ENCODE results near the gene KAT6B. TPM values are rescaled to one million over a fixed set of nuclear protein-coding genes. Genes with fewer than 3 reads are reported as not detected.
"Not testable (repeated sequence)": the region's sequence is repeated elsewhere in the genome, so short reads cannot be mapped to it uniquely, and the experiment has no call there.

The KAT6B gene
- polyA plus RNA-seq (2013, experiment 1 of 2) = 10.2 TPM
- polyA plus RNA-seq (2013, experiment 2 of 2) = 10.3 TPM

DNA sequence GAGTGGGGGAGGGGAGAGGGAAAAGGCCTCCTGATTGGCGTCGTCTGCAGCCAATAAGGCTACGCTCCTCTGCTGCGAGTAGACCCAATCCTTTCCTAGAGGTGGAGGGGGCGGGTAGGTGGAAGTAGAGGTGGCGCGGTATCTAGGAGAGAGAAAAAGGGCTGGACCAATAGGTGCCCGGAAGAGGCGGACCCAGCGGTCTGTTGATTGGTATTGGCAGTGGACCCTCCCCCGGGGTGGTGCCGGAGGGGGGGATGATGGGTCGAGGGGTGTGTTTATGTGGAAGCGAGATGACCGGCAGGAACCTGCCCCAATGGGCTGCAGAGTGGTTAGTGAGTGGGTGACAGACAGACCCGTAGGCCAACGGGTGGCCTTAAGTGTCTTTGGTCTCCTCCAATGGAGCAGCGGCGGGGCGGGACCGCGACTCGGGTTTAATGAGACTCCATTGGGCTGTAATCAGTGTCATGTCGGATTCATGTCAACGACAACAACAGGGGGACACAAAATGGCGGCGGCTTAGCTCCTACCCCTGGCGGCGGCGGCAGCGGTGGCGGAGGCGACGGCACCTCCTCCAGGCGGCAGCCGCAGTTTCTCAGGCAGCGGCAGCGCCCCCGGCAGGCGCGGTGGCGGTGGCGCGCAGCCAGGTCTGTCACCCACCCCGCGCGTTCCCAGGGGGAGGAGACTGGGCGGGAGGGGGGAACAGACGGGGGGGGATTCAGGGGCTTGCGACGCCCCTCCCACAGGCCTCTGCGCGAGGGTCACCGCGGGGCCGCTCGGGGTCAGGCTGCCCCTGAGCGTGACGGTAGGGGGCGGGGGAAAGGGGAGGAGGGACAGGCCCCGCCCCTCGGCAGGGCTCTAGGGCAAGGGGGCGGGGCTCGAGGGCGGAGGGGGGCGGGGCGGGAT is at the start of gene KAT6B:
KAT6B (plus strand) TSS at position 459 of the 903 bp plus-strand sequence. CDS start 16,258 bp downstream, outside the sequence.
- peak within 1 kb of the TSS; percentile 99 for H2BK15ac ChIP-seq (ENCODE audit: low read length)
- peak within 1 kb of the TSS; percentile 94 for H3K4me2 ChIP-seq (ENCODE audit: insufficient read depth, low read length, poor library complexity, severe bottlenecking)
- peak within 1 kb of the TSS; percentile 99 for H2BK5ac ChIP-seq (ENCODE audit: low read length)
- peak; percentile 100 for DNase-seq (ENCODE audit: low spot score)
- peaks cover 0 to 5% of the 10 kb centered on the region in 2 donors for H3K36me3 ChIP-seq (replicated peaks in 1 of 2; ENCODE audit: control insufficient read depth in 2 of 2, insufficient read depth in 2 of 2, low read length in 2 of 2)
- H3K79me1 ChIP-seq (ENCODE audit: low read depth, low read length) = peaks cover 12% of the 10 kb centered on the region
- peak within 1 kb of the TSS; percentile 73 to 99 for H3K4me3 ChIP-seq (ENCODE audit: low read length in 2 of 2)
- H3K23ac ChIP-seq (ENCODE audit: low read depth, low read length, poor library complexity) = peak within 1 kb of the TSS; percentile 99
- peak within 1 kb of the TSS; percentile 100 for H4K91ac ChIP-seq (ENCODE audit: low read depth, low read length, poor library complexity)
- peak within 1 kb of the TSS; percentile 98 for H2BK120ac ChIP-seq (ENCODE audit: low read depth, low read length)
- no CpG with 5 or more reads among the region's 67 CpGs for WGBS, 2 donors (ENCODE audit: extremely low coverage in 2 of 2, insufficient read length in 2 of 2, insufficient replicate concordance in 1 of 2)
- peak within 1 kb of the TSS; percentile 95 for H2AK5ac ChIP-seq (ENCODE audit: low read depth, low read length)
- H3K27ac ChIP-seq (replicated peaks; ENCODE audit: low read length) = peak within 1 kb of the TSS; percentile 99
- peaks cover 0 to 6% of the 10 kb centered on the region in 2 donors for H3K9me3 ChIP-seq (replicated peaks in 1 of 2; ENCODE audit: control insufficient read depth in 2 of 2, insufficient read depth in 1 of 2, low read depth in 1 of 2, low read length in 2 of 2)
- H3K27me3 ChIP-seq (ENCODE audit: control insufficient read depth in 3 of 3, insufficient read depth in 3 of 3, low read depth in 1 of 3, low read length in 3 of 3) = no peaks in the 10 kb centered on the region
- peak within 1 kb of the TSS; percentile 100 for H3K18ac ChIP-seq (ENCODE audit: low read length)
- peak within 1 kb of the TSS; percentile 88 for H2BK12ac ChIP-seq (ENCODE audit: low read length)
- H3K14ac ChIP-seq (ENCODE audit: low read length) = peak within 1 kb of the TSS; percentile 86
- H2AFZ ChIP-seq (ENCODE audit: low read length) = peak within 1 kb of the TSS; percentile 92
- H3K9ac ChIP-seq (ENCODE audit: low read depth, low read length, poor library complexity) = peak within 1 kb of the TSS; percentile 99
- peak within 1 kb of the TSS; percentile 99 for H4K8ac ChIP-seq (ENCODE audit: low read depth, low read length)
- H3K4me1 ChIP-seq (ENCODE audit: control insufficient read depth in 2 of 2, insufficient read depth in 1 of 2, low read depth in 1 of 2, low read length in 2 of 2) = peaks cover 10 to 13% of the 10 kb centered on the region in 2 donors
- H3K4ac ChIP-seq (ENCODE audit: low read length) = peak within 1 kb of the TSS; percentile 94

DNA sequence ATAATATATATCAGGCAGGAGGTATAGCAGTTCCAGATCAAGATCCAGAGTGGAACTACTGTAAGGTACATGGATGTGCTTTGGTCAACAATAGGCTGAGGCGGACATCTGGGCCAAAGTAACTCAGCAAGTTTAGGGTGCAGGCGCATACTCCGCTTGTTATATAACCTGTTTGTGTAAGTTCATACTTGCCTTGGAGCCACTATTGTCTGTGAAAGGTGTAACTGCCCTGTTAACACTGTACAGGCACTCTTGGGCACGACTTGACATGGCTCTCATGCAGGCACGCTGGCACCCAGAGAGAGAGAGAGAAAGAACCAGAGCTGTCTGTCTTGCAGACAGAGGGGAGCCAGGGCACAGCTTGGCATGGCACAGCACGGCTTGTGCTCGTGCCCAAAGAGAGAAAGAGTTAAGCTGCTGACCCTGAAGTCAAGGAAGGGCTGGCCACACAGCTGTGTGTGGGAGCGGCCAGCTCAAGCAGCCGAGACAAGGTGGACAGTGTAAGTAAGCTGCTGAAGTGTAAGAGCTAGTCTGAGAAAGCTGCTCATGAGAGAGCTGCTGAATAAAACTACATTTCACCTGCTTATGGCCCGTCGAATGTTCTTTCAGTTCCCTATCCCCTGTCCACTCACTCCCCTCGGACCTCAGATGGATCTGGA is 47.8 kb upstream of the KAT6B start:
- no peaks in the 10 kb centered on the region for H3K36me3 ChIP-seq (replicated peaks in 1 of 2; ENCODE audit: control insufficient read depth in 2 of 2, insufficient read depth in 2 of 2, low read length in 2 of 2)
- H3K23ac ChIP-seq (ENCODE audit: low read depth, low read length, poor library complexity) = no peak overlapping the region
- H4K91ac ChIP-seq (ENCODE audit: low read depth, low read length, poor library complexity) = no peak overlapping the region
- no peak overlapping the region for H3K4me2 ChIP-seq (ENCODE audit: insufficient read depth, low read length, poor library complexity, severe bottlenecking)
- H3K27ac ChIP-seq (replicated peaks; ENCODE audit: low read length) = no peak overlapping the region
- no peaks in the 10 kb centered on the region for H3K4me1 ChIP-seq (ENCODE audit: control insufficient read depth in 2 of 2, insufficient read depth in 1 of 2, low read depth in 1 of 2, low read length in 2 of 2)
- H3K79me1 ChIP-seq (ENCODE audit: low read depth, low read length) = no peaks in the 10 kb centered on the region
- H2BK5ac ChIP-seq (ENCODE audit: low read length) = no peak overlapping the region
- H3K27me3 ChIP-seq (ENCODE audit: control insufficient read depth in 3 of 3, insufficient read depth in 3 of 3, low read depth in 1 of 3, low read length in 3 of 3) = peaks cover 0 to 3% (median 0%) of the 10 kb centered on the region in 3 experiments
- H2BK120ac ChIP-seq (ENCODE audit: low read depth, low read length) = no peak overlapping the region
- H2AFZ ChIP-seq (ENCODE audit: low read length) = no peak overlapping the region
- H4K8ac ChIP-seq (ENCODE audit: low read depth, low read length) = no peak overlapping the region
- DNase-seq (ENCODE audit: low spot score) = no peak
- no peak overlapping the region for H3K4ac ChIP-seq (ENCODE audit: low read length)
- no peak overlapping the region for H3K14ac ChIP-seq (ENCODE audit: low read length)
- no peak overlapping the region for H3K9ac ChIP-seq (ENCODE audit: low read depth, low read length, poor library complexity)
- H2AK5ac ChIP-seq (ENCODE audit: low read depth, low read length) = no peak overlapping the region
- no peak overlapping the region for H3K4me3 ChIP-seq (ENCODE audit: low read length in 2 of 2)
- H2BK15ac ChIP-seq (ENCODE audit: low read length) = no peak overlapping the region
- peaks cover 3 to 7% of the 10 kb centered on the region in 2 donors for H3K9me3 ChIP-seq (replicated peaks in 1 of 2; ENCODE audit: control insufficient read depth in 2 of 2, insufficient read depth in 1 of 2, low read depth in 1 of 2, low read length in 2 of 2)
- WGBS, 2 donors (ENCODE audit: extremely low coverage in 2 of 2, insufficient read length in 2 of 2, insufficient replicate concordance in 1 of 2) = no CpG with 5 or more reads among the region's 12 CpGs
- no peak overlapping the region for H2BK12ac ChIP-seq (ENCODE audit: low read length)
- peak overlapping the region; percentile 12 for H3K18ac ChIP-seq (ENCODE audit: low read length)

DNA sequence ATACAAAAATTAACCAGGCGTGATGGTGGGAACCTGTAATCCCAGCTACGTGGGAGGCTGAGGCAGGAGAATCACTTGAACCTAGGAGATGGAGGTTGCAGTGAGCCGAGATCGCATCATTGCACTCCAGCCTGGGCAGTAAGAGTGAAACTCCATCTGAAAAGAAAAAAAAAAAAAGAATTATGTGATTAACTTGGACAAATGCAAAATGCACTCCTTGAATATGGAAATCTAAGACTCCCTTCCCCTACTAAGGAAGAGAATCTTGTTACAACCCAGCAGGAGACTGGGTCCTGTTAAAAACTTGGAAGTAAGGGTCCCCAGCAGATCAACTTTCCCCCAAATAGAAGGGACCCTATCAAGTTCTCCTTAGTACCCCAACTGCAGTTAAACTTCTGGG is 44.5 kb upstream of the KAT6B start:
- not testable (repeated sequence) for H2BK5ac ChIP-seq (ENCODE audit: low read length); H3K79me1 ChIP-seq (ENCODE audit: low read depth, low read length); H3K27ac ChIP-seq (replicated peaks; ENCODE audit: low read length); H2BK12ac ChIP-seq (ENCODE audit: low read length); H3K9ac ChIP-seq (ENCODE audit: low read depth, low read length, poor library complexity); H3K4ac ChIP-seq (ENCODE audit: low read length); DNase-seq (ENCODE audit: low spot score); H3K4me3 ChIP-seq (ENCODE audit: low read length in 2 of 2); H2BK15ac ChIP-seq (ENCODE audit: low read length); H3K4me2 ChIP-seq (ENCODE audit: insufficient read depth, low read length, poor library complexity, severe bottlenecking); H4K91ac ChIP-seq (ENCODE audit: low read depth, low read length, poor library complexity); H2AK5ac ChIP-seq (ENCODE audit: low read depth, low read length); H2BK120ac ChIP-seq (ENCODE audit: low read depth, low read length); H4K8ac ChIP-seq (ENCODE audit: low read depth, low read length); H3K14ac ChIP-seq (ENCODE audit: low read length); H3K18ac ChIP-seq (ENCODE audit: low read length); H3K23ac ChIP-seq (ENCODE audit: low read depth, low read length, poor library complexity); H3K36me3 ChIP-seq (replicated peaks in 1 of 2; ENCODE audit: control insufficient read depth in 2 of 2, insufficient read depth in 2 of 2, low read length in 2 of 2); H2AFZ ChIP-seq (ENCODE audit: low read length); H3K27me3 ChIP-seq (ENCODE audit: control insufficient read depth in 3 of 3, insufficient read depth in 3 of 3, low read depth in 1 of 3, low read length in 3 of 3); H3K9me3 ChIP-seq (replicated peaks in 1 of 2; ENCODE audit: control insufficient read depth in 2 of 2, insufficient read depth in 1 of 2, low read depth in 1 of 2, low read length in 2 of 2); H3K4me1 ChIP-seq (ENCODE audit: control insufficient read depth in 2 of 2, insufficient read depth in 1 of 2, low read depth in 1 of 2, low read length in 2 of 2)
- WGBS, 2 donors (ENCODE audit: extremely low coverage in 2 of 2, insufficient read length in 2 of 2, insufficient replicate concordance in 1 of 2) = no CpG with 5 or more reads among the region's 4 CpGs

DNA sequence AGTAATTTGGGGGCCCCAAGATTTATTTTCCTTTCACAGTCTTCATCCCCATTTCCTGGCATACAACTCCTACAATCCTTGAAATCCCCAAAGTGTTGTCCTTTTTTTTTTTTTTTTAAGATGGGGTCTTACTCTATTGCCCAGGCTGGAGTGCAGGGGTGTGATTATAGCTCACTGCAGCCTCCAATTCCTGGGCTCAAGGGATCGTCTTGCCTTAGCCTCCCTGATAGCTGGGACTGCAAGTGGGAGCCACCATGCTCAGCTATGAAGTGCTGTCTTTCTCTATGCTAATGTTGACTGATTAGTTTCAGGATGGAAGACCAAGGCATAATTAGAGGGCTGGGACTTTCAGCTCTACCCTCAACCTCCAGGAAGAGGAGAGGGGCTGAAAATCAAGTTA is 41.9 kb upstream of the KAT6B start:
- no CpG with 5 or more reads among the region's 1 CpG for WGBS, 2 donors (ENCODE audit: extremely low coverage in 2 of 2, insufficient read length in 2 of 2, insufficient replicate concordance in 1 of 2)
- H2BK12ac ChIP-seq (ENCODE audit: low read length) = no peak overlapping the region
- H3K18ac ChIP-seq (ENCODE audit: low read length) = no peak overlapping the region
- H2AK5ac ChIP-seq (ENCODE audit: low read depth, low read length) = no peak overlapping the region
- H4K91ac ChIP-seq (ENCODE audit: low read depth, low read length, poor library complexity) = no peak overlapping the region
- no peak overlapping the region for H3K9ac ChIP-seq (ENCODE audit: low read depth, low read length, poor library complexity)
- DNase-seq (ENCODE audit: low spot score) = no peak
- H2AFZ ChIP-seq (ENCODE audit: low read length) = no peak overlapping the region
- H3K23ac ChIP-seq (ENCODE audit: low read depth, low read length, poor library complexity) = no peak overlapping the region
- no peak overlapping the region for H3K4me3 ChIP-seq (ENCODE audit: low read length in 2 of 2)
- H3K9me3 ChIP-seq (replicated peaks in 1 of 2; ENCODE audit: control insufficient read depth in 2 of 2, insufficient read depth in 1 of 2, low read depth in 1 of 2, low read length in 2 of 2) = no peaks in the 10 kb centered on the region
- H3K4me2 ChIP-seq (ENCODE audit: insufficient read depth, low read length, poor library complexity, severe bottlenecking) = no peak overlapping the region
- no peak overlapping the region for H3K14ac ChIP-seq (ENCODE audit: low read length)
- H3K27me3 ChIP-seq (ENCODE audit: control insufficient read depth in 3 of 3, insufficient read depth in 3 of 3, low read depth in 1 of 3, low read length in 3 of 3) = peaks cover 0 to 3% (median 0%) of the 10 kb centered on the region in 3 experiments
- H3K79me1 ChIP-seq (ENCODE audit: low read depth, low read length) = no peaks in the 10 kb centered on the region
- no peaks in the 10 kb centered on the region for H3K36me3 ChIP-seq (replicated peaks in 1 of 2; ENCODE audit: control insufficient read depth in 2 of 2, insufficient read depth in 2 of 2, low read length in 2 of 2)
- H2BK15ac ChIP-seq (ENCODE audit: low read length) = no peak overlapping the region
- H3K27ac ChIP-seq (replicated peaks; ENCODE audit: low read length) = no peak overlapping the region
- H3K4ac ChIP-seq (ENCODE audit: low read length) = no peak overlapping the region
- no peak overlapping the region for H4K8ac ChIP-seq (ENCODE audit: low read depth, low read length)
- H2BK5ac ChIP-seq (ENCODE audit: low read length) = no peak overlapping the region
- H2BK120ac ChIP-seq (ENCODE audit: low read depth, low read length) = no peak overlapping the region
- H3K4me1 ChIP-seq (ENCODE audit: control insufficient read depth in 2 of 2, insufficient read depth in 1 of 2, low read depth in 1 of 2, low read length in 2 of 2) = no peaks in the 10 kb centered on the region
